OCI-M2 (cell line): ENCODE data around the gene TNFAIP8L1.
"Not testable (repeated sequence)": the region's sequence is repeated elsewhere in the genome, so short reads cannot be mapped to it uniquely, and the experiment has no call there.

Experiments used
- DNase-seq: peaks from one replicate; lab custom pipeline; 2025; ENCODE audit not compliant: unreplicated experiment; lab: John Stamatoyannopoulos, UW

TNFAIP8L1 gene

DNA sequence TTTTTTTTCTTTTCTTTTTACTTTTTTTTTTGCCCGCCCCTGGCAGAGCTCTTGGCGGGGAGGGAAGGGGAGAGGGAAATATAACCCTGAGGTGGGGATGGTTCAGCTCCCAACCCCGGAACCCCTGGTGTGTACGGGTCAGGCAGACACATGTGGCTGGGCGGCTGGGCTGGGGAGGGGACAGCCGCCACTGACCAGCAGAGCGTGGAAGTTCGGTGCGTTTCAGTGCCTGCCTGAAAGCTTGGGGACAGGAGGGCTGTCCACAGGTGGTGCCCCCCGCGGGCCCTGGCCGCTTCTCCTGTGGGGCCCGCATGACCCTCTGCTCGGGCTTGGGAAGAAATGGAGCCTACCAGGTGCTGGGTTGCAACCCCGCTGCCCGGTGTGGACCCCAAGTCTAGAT lies 36.0 kb downstream of the TNFAIP8L1 start:
- no peak for DNase-seq

DNA sequence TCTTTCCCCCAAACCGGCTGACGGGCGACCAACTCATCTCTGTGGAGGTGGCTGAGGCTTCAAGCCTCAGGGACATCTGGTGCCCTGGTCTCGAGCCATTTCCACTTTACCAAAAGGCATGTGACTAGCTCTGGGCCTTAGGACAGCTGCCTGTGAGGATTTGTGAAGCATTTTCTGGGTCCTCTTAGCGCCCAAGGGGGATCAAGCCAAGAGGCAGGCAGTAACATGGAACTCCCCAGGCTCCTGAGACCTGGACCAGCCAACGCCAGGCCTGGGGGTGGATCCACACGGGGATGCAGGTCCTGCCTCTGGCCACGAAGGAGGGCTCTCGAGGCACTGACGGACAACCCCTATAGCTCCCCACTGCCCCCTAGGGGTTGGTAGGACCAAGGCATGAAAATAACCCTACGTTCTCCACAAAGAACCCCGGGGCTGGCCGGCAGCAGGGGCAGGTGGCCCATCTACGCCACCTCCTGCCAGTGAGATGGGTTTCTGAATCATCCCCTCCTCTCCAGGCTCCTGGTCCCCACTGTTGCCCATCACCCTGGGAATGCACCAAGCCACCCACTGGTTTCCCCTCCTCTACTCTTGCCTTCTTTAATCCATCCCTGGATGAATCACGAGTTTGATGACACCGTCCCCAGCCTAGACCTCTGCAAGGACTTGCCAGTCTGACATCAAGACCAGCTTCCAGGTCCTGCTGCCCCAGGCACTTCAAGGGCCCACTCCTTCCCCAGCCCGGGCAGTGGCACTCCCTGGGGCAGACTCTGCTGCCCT lies 37.8 kb downstream of the TNFAIP8L1 start:
- DNase-seq: no peak

DNA sequence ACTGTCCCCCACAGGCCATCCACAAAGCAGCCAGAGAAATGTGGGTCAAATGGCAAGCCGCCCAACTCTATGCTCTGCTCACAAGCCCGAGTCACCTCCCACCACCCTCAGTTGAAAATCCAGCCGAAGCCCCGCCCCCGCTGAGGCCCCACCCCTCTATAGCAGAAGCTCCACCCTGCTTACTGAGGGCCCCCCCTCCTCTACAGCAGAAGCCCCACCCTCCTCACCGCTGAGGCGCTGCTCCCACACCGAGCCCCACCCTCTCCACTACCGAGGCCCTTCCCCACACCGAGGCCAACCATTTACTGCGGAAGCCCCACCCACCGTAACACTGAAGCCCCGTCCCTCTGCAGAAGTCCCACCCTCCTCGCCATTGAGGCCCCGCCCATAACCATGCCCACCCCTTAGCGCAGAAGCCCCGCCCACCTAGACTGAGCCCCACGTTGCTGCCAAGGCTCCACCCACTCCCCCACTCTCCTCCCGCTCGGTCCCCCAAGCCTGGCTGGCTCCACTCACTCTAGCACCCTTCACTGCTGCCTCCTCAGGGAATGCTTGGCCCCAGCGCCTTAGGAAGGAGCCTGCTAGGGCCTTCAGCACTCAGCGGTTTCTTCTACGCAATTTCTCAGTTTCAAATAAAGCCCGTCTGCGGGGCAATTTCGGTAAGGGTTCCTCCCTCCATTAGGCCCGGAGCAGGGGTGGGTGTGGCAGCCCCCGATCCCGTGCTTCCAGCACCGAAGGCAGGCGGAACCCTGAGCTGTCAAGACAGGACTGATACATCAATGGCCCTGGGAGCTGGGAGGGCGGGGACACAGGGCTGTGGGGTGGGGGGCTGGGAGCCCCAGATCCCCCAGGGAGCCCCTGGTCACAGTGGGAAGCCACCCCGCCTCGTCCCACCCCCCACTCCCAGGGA lies 39.8 kb downstream of the TNFAIP8L1 start:
- no peak for DNase-seq

DNA sequence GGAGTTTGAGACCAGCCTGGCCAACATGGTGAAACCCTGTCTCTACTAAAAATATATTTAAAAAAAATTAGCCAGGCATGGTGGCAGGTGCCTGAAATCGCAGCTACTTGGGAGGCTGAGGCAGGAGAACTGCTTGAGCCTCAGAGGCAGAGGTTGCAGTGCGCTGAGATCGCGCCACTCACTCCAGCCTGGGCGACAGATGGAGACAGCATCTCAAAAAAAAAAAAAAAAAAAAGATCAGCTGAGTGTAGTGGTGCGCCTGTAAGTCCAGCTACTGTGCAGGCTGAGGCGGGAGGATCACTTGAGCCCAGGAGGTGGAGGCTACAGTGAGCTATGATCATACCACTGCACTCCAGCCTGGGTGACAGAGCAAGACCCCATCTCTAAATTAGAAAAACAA lies 40.7 kb downstream of the TNFAIP8L1 start:
- DNase-seq: not testable (repeated sequence)

DNA sequence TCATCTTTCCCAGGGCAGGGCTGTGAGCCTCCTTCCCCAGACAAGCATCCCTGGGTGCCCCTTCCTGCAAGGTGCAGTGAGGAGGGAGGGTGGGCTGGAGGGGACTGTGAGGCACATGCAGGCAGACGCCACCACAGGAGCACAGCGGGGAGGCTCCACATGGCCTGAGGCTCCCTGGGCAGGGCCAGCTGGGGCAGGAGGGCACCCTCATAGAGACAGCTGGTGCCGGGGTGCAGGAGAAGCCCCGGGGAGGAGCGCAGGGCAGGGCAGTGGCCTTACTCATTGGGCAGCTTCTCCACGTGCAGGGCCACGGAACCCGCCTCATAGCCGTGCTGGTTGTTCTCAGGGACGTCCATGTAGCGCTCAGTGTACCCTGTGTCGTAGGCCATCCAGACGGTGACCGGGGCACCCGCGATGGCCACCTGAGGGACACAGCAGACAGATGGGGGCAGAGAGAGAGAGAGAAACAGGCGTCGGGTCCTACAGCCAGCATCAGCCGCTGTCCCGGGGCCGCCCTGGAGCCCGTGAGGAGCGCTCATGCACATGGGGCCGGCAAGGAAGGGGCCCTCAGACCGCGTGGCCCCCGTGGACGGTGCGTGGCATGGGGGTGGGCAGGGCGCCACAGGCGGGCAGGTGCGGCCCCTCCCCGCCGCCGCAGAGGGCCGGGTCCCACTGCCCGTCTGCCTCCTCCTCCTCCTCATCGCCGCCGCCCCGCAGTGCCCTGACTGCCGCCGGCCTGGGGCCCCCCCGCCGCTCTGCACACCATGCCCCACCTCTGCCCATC lies 43.3 kb downstream of the TNFAIP8L1 start:
- DNase-seq: no peak

DNA sequence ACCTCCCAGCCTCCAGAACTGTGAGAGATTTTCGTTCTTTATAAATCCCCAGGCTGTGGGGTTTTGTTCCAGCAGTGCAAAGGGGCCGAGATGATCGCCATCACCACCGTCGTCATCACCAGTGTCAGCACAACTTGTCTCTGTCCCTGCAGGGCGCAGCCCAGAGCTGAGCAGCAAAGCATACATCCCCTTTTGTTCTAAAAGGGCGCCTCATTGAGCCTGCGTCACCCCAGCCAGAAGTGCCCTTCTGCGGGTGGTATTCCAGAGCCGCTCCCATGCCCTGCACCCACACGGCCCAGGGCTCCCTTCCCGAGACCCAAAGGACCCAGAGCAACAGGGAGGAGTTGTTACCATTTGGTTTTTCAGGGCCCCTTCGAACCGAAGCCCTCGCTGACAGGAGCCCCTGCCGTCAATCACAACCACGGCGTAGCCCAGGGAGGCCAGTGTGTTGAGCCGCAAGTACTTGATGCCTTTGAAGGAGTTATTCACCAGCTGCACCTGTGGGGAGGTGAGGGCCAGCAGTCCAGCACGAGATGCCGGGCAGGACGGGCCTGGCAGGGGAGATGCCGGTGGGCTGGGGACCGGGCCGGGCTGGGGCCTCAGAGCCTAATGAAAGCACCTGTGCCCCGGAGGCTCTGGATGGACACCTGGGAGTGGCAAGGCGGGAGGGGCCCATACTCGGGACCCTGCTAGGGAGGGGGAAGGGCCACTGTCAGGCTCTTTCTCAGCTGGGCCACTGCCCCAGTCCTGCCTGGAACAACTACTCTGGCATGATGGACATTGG lies 45.2 kb downstream of the TNFAIP8L1 start:
- no peak for DNase-seq

DNA sequence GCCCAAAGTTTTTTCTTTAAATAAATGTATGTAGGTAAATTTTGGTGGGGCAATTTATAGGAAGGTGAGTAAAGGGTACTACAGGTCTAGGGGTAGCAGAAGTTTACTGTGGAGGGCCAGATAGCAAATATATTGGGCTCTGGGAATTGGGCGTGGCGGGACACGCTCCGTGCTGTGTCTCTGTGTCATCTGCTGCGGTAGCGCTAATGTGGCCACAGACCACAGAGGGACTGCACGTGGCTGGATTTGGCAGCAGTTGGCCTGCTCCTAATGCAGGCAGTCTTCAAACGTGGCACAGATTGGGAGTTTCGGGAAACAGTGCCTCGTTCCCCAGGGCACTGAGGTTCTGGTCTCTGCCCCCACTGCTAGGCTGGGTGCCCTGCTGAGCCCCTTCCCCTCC lies 47.4 kb downstream of the TNFAIP8L1 start:
- DNase-seq: no peak

DNA sequence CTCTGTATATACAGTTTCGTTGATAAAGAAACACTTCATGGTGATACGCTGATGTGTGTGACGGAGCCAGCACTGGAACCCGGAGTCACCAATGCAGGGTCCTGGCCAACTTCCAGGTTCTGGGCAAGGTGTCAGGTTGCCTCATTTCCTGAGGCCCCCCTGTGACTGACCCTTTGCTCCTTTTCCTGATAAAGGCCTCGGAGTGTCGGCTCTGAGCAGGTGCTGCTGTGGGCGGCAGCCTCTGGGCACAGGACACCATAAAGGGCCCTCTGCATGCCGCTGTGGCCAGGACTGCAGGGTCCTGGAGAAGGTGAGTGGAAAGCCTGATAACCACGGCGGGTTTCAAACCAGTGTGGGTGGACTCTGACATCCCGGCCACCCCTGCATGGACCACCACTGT lies 48.1 kb downstream of the TNFAIP8L1 start:
- no peak for DNase-seq

DNA sequence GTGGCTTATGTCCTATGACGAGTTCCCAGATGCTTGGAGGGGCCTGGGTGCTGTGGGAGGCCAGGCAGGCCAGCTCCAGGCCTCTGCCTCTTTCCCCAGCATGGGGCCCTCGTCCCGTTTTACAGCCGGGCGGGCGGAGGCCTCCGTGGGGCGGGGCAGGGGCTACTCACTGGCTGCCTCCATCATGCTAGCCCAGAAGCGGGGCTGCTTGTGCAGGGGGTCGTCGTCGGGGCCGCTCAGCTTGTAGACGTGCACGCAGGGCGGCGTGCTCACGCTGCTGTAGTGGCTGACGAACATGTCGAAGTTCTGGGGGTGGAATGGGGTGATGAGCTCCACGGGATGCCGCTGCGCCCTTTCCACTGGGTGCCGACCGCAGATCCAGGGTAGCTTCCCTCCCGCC lies 49.3 kb downstream of the TNFAIP8L1 start:
- no peak for DNase-seq

DNA sequence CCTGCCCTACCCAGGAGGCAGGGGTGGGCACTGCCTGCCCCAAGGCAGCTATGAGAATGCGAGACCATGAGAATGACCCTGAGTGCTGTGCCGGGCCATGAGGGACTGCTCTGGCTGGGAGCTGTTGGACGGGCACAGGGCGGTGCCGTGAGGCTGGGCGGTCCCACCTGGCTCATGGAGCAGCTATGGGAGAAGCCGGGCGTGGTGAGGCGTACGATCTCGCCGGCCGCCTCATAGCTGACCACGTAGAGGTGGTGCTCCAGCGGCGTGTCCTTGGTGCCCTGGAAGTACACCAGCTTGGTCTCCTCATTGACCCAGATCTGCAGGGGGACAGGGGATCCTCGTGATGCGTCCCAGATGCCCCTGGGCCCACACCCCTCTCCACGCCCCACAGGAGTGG lies 50.1 kb downstream of the TNFAIP8L1 start:
- DNase-seq: no peak

DNA sequence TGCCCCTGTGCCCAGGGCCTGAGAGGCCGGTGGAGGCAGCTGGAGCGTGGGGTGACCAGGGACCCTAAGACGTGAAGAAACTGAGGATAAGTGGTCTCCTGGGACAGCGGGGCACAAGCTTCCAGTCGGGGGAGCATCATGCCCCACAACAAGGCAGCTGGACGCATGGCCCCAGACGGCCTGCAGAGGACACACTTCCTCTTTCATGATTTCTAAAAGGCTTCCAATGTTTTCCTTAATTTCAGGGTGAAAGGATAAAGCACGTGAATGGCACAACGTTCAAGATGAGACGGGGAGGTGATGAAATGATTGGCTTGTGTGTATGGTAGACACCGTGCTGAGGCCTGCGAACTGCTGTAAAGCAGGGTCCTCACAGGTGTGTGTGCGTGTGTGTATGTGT lies 51.0 kb downstream of the TNFAIP8L1 start:
- no peak for DNase-seq

DNA sequence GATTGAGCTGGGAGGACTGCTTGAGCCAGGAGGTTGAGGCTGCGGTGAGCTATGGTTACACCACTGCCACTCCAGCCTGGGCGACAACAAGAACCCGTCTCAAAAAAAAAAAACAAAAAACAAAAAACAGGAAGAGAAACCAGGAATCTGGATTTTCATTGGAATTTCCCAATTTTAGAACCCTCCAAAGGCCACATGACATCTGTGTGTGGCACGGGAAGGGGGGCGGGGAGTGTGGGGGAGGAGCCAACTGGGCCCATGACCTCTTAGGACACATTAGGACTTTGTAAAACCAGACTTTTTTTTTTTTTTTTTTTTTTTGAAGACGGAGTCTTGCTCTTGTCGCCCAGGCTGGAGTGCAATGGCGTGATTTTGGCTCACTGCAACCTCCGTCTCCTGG lies 52.1 kb downstream of the TNFAIP8L1 start:
- DNase-seq: no peak

DNA sequence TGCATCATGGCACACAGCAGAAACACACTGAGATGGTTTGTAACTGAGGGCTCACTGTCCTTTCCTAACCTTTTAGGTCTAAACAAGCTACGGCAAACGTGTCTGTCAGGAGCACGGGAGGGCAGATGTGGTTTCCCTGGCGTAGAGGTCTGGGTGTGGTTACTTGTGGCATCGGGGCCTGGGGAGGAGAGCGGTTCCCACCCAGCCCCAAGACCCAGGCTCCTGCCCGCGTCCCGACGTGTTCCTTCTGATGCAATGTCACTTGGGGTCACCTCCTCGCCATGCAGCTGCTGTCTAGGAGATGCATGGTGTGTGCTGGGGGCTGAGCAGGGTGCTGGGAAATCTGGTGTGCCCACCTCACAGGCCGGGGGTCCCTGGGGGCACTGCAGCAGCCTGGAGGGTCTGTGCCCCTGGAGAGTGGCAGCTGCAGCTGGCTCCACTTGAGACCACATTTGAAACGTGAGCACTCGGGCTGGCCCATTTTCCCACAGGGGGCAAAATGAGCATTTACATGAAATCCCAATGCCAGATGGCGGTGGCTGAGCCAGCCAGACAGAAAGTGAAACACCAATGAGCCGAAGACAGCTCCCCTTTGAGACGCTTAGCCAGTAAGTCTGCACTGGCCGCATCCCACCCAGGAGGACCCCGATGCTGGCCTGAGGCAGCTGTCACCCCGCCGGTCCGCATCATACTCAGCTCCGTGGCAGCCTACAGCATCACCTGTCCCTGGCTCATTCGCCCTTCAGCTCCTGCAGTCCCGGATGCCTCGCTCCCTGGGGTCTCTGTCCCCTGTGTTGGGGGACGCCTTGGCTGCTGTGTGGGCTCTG lies 53.1 kb downstream of the TNFAIP8L1 start:
- DNase-seq: no peak

DNA sequence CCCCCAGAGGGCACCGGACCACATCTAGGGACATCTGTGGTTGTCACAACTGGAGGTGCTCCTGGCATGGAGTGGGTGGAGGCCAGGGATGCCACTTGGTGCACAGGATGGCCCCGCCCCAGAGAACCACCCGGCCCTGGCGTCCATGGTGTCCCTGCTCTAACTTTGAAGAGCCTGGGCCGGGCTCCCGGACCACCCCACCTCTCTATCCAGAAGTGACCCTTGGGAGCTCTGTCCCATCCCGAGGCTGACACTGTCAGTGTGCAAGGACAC lies 53.7 kb downstream of the TNFAIP8L1 start:
- DNase-seq: no peak

DNA sequence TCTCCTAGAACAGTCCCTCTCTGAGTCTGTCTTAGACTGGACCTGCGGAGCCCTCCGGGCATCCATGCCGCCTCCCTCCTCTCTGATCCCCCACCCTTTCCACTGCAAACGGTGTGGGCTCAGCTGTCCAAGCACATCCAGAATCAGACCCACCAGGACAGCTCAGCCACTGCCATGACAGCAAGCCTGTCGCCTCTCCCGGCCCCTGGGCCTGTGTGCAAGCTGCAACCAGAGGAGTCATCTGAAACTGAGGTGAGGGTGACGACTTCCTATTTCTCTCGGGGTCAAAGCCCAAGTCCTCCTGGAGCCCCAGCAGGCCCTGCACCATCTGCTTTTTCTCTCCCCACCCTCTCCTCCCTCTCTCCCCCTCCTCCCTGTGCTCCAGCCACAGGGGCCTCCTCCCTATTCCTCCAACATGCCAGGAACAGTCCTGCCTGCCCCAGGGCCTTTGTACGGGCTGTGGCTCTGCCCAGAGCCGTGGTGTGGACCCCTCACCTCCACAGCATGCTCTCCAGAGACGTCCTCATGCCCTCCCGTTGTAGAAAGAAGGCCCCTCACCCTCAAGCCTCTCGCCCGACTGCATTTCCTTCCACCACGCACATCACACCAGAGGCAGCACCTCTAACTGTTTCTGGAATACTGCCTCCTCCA lies 54.3 kb downstream of the TNFAIP8L1 start:
- DNase-seq: no peak

DNA sequence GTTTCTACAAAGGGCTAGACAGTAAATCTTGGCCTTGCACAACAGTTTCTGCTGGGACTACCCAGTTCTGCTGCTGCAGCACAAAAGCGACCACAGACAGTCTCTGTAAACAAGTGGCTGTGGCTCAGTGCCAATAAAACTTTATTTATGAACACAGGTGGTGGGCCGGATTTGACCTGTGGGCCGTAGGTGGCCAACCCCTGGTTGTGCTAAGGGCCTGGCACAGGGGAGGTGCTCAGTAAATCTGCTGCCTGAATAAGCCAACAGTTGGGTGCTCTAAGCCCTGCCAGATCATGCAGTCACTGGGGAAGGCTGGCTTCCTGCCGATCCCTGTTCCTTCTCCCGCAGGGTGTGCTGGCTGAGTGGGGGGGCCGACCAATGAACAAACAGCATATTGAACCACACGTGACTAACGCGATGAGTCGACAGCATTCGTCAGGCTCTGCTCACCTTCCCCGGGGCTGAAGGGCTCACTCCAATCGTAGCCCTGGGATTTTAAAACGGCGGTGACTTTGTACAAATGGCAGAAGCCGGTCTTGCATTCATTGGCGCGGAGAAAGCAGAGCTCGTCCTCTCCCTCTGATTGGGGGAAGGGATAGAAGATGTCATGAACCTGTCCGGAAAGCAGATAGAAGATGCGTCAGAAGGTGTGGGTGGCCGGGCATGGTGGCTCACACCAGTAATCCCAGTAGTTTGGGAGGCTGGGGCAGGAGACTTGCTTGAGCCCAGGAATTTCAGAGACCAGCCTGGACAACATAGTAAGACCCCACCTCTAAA lies 55.1 kb downstream of the TNFAIP8L1 start:
- DNase-seq: no peak

DNA sequence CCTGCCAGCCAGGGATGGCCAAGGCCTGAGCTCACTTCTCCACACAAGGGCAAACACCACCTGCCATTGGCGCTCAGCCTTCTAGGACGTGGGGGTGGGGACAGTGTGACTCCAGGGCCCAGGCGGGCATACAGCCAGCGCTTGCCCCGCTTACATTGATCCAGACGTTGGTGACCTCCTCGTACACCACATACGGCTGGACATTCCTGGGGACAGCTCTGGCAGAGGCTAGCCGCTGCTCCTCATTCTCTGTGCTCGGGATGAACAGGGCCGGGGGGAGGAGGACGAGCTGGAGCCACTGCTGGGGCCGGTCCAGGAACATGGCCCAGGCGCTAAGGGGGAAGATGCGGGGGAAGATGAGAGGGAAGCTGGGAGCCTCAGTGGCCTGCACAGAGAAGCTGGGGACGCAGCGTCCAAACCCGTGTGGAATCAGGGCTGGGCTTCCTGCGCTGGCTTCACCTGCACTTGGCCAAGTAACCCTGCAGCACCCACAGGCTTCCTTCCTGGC lies 56.0 kb downstream of the TNFAIP8L1 start:
- DNase-seq: no peak

DNA sequence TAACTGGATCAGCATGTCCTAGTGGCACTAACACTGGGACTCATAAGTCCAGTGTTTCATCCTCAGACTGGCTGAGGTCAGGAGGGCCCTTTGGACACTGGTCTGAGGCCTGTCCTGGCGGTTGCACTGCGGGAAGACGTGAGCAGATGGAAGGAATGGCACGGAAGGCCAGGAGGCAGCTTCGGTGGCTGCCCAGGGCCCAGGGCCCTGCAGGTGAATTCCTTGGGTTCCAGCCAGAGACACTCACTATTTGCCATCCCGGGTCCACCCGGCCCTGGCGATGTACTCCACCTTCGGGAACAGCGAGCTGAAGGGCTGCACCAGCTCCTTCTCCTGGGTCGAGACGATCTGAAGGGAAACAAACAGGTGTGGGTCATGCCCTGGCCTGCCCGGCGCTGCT lies 58.0 kb downstream of the TNFAIP8L1 start:
- DNase-seq: no peak
